IMR-90 (cell line): ENCODE data around the gene C17orf67. TPM values are rescaled to one million over a fixed set of nuclear protein-coding genes. Genes with fewer than 3 reads are reported as not detected.

ENCODE experiments used
- ATAC-seq: fragments of 200-7000 bp; cut with Tn5 transposase; 2 replicates; pipeline ENCODE4 v1.9.1; 2020; ENCODE audit warnings: low read depth, mild to moderate bottlenecking, moderate library complexity
- BruUV-seq: library from RNA; stranded (reverse); fragments of 400-500 nt; replicated peaks from 2 replicates; lab custom pipeline; 2021; lab: Mats Ljungman, UMichigan
- CTCF ChIA-PET: fragments of 300-600 bp; formaldehyde crosslinking; extraction: SDS; loops from one replicate; lab custom pipeline; 2021; ENCODE audit warnings: antibody characterized with exemption; lab: Yijun Ruan, JAX
- POLR2A ChIA-PET: fragments of 300-600 bp; sonication (Branson Sonifier 250); formaldehyde crosslinking; loops from one replicate; lab custom pipeline; 2022; ENCODE audit warnings: antibody characterized with exemption; ENCODE audit not compliant: unreplicated experiment; lab: Charles Lee
- DNase-seq: peaks from one replicate; pipeline ENCODE4 v3.0.0; 2013
- H2AFZ ChIP-seq: replicated peaks from 2 replicates; pipeline ENCODE3; 2013; ENCODE audit warnings: low read length, mild to moderate bottlenecking; ENCODE audit not compliant: poor library complexity
- H2AK5ac ChIP-seq: 2 replicates; pipeline ENCODE4 v1.6.1; 2013; ENCODE audit warnings: low read depth, low read length, inconsistent platforms
- H2AK9ac ChIP-seq: replicated peaks from 2 replicates; pipeline ENCODE3; 2013; ENCODE audit warnings: mild to moderate bottlenecking, low read depth, low read length, moderate library complexity; ENCODE audit not compliant: poor library complexity
- H2BK120ac ChIP-seq: 2 replicates; pipeline ENCODE4 v1.6.1; 2013; ENCODE audit warnings: low read depth, low read length, inconsistent platforms
- H2BK15ac ChIP-seq: 3 replicates; pipeline ENCODE4 v1.6.1; 2013; ENCODE audit warnings: low read depth, low read length, inconsistent platforms
- H2BK20ac ChIP-seq: 2 replicates; pipeline ENCODE4 v1.6.1; 2013; ENCODE audit warnings: low read depth, mild to moderate bottlenecking, inconsistent platforms, low read length, moderate library complexity
- H2BK5ac ChIP-seq: 2 replicates; pipeline ENCODE4 v1.6.1; 2013; ENCODE audit warnings: mild to moderate bottlenecking, low read depth, low read length, inconsistent platforms; ENCODE audit not compliant: poor library complexity, severe bottlenecking
- H3K14ac ChIP-seq: replicated peaks from 2 replicates; pipeline ENCODE4 v1.6.1; 2013; ENCODE audit warnings: low read depth, low read length, inconsistent platforms
- H3K18ac ChIP-seq: 2 replicates; pipeline ENCODE4 v1.6.1; 2013; ENCODE audit warnings: low read depth, low read length, control low read depth
- H3K23ac ChIP-seq: 2 replicates; pipeline ENCODE4 v1.6.1; 2013; ENCODE audit warnings: low read depth, low read length, inconsistent platforms
- H3K27ac ChIP-seq: 2 replicates; pipeline ENCODE4 v1.5.1; 2013; ENCODE audit warnings: mild to moderate bottlenecking, control low read depth, low read length; ENCODE audit not compliant: insufficient read depth
- H3K27me3 ChIP-seq: 2 replicates; pipeline ENCODE4 v1.6.1; 2013; ENCODE audit warnings: low read length; ENCODE audit not compliant: control insufficient read depth, insufficient read depth
- H3K36me3 ChIP-seq: 2 replicates; pipeline ENCODE4 v1.6.1; 2013; ENCODE audit warnings: low read length, mixed read lengths; ENCODE audit not compliant: control insufficient read depth, insufficient read depth
- H3K4ac ChIP-seq: 2 replicates; pipeline ENCODE4 v1.6.1; 2013; ENCODE audit warnings: low read depth, low read length, inconsistent platforms
- H3K4me1 ChIP-seq: 2 replicates; pipeline ENCODE4 v1.6.1; 2013; ENCODE audit warnings: low read length, mixed read lengths; ENCODE audit not compliant: control insufficient read depth, insufficient read depth
- H3K4me2 ChIP-seq: 2 replicates; pipeline ENCODE4 v1.6.1; 2013; ENCODE audit warnings: low read depth, mild to moderate bottlenecking, control low read depth, low read length, moderate library complexity
- H3K4me3 ChIP-seq: 2 replicates; pipeline ENCODE4 v1.5.1; 2013; ENCODE audit warnings: low read depth, mild to moderate bottlenecking, control low read depth, low read length, moderate library complexity; ENCODE audit not compliant: insufficient read depth
- H3K56ac ChIP-seq: 2 replicates; pipeline ENCODE4 v1.6.1; 2013; ENCODE audit warnings: low read length, inconsistent platforms; ENCODE audit not compliant: insufficient read depth; ENCODE audit errors: extremely low read depth
- H3K79me1 ChIP-seq, 2 experiments: 2 replicates each; pipeline ENCODE4 v1.6.1; 2013; ENCODE audit warnings: low read length in 2 of 2, inconsistent platforms in 1 of 2, low read depth in 1 of 2
- H3K9ac ChIP-seq: 2 replicates; pipeline ENCODE4 v1.6.1; 2013; ENCODE audit warnings: low read depth, low read length, control low read depth
- H3K9me1 ChIP-seq: 2 replicates; pipeline ENCODE4 v1.6.1; 2013; ENCODE audit warnings: low read length, inconsistent platforms; ENCODE audit not compliant: insufficient read depth
- H3K9me3 ChIP-seq: 2 replicates; pipeline ENCODE4 v1.6.1; 2013; ENCODE audit warnings: low read length; ENCODE audit not compliant: control insufficient read depth, insufficient read depth
- H4K20me1 ChIP-seq: 2 replicates; pipeline ENCODE4 v1.6.1; 2013; ENCODE audit warnings: low read length, inconsistent platforms; ENCODE audit not compliant: insufficient read depth
- H4K5ac ChIP-seq: 2 replicates; pipeline ENCODE4 v1.6.1; 2013; ENCODE audit warnings: mild to moderate bottlenecking, low read depth, low read length, control low read depth
- H4K8ac ChIP-seq, 2 experiments: 2 replicates each; pipeline ENCODE4 v1.6.1; 2013; ENCODE audit warnings: low read depth in 2 of 2, low read length in 2 of 2, control low read depth in 1 of 2, inconsistent platforms in 1 of 2
- H4K91ac ChIP-seq: 2 replicates; pipeline ENCODE4 v1.6.1; 2013; ENCODE audit warnings: low read depth, low read length, inconsistent platforms; ENCODE audit not compliant: insufficient read depth
- BHLHE40 ChIP-seq: fragments of 150-350 bp; IDR thresholded peaks from 2 replicates; pipeline ENCODE4 v1.6.1; 2016; ENCODE audit warnings: mild to moderate bottlenecking, low read depth, low read length
- CEBPB ChIP-seq: IDR thresholded peaks from 2 replicates; pipeline ENCODE4 v1.6.1; 2012; ENCODE audit warnings: low read depth, low read length, improper control_type of control experiment
- CHD1 ChIP-seq: IDR thresholded peaks from 2 replicates; pipeline ENCODE4 v1.6.1; 2012; ENCODE audit warnings: low read depth, low read length, improper control_type of control experiment
- CTCF ChIP-seq: conservative IDR thresholded peaks from 2 replicates; pipeline ENCODE4 v1.5.1; 2012; ENCODE audit warnings: mild to moderate bottlenecking, low read depth, low read length, improper control_type of control experiment
- FOS ChIP-seq: fragments of 150-350 bp; IDR thresholded peaks from 2 replicates; pipeline ENCODE4 v1.6.1; 2016; ENCODE audit warnings: low read depth, low read length
- MAZ ChIP-seq: IDR thresholded peaks from 2 replicates; pipeline ENCODE4 v1.6.1; 2012; ENCODE audit warnings: low read depth, mild to moderate bottlenecking, low read length, improper control_type of control experiment, moderate library complexity, borderline replicate concordance
- MXI1 ChIP-seq: IDR thresholded peaks from 2 replicates; pipeline ENCODE4 v1.6.1; 2012; ENCODE audit warnings: low read depth, mild to moderate bottlenecking, low read length, moderate library complexity, borderline replicate concordance
- NFE2L2 ChIP-seq: fragments of 150-350 bp; IDR thresholded peaks from 2 replicates; pipeline ENCODE4 v1.6.1; 2016; ENCODE audit warnings: low read depth, mild to moderate bottlenecking, low read length
- POLR2A ChIP-seq: IDR thresholded peaks from 2 replicates; pipeline ENCODE4 v1.6.1; 2012; ENCODE audit warnings: mild to moderate bottlenecking, low read depth, low read length
- RAD21 ChIP-seq: IDR thresholded peaks from 2 replicates; pipeline ENCODE4 v1.6.1; 2012; ENCODE audit warnings: low read length, improper control_type of control experiment
- RCOR1 ChIP-seq: IDR thresholded peaks from 2 replicates; pipeline ENCODE4 v1.6.1; 2012; ENCODE audit warnings: mild to moderate bottlenecking, low read length, improper control_type of control experiment; ENCODE audit not compliant: insufficient replicate concordance
- RFX5 ChIP-seq: IDR thresholded peaks from 2 replicates; pipeline ENCODE4 v1.8.0; 2012; ENCODE audit warnings: low read depth, mild to moderate bottlenecking, low read length, moderate library complexity
- SMC3 ChIP-seq: fragments of 150-350 bp; IDR thresholded peaks from 2 replicates; pipeline ENCODE4 v1.6.1; 2016; ENCODE audit warnings: low read depth, mild to moderate bottlenecking, antibody characterized with exemption, low read length, moderate library complexity
- WGBS, 2 experiments: methylation state at CpG; one replicate each; pipeline versions ENCODE4 v1.1.5 to v1.1.7; 2013; ENCODE audit warnings: missing lambda C conversion rate in 2 of 2; ENCODE audit not compliant: insufficient read length in 1 of 2; ENCODE audit errors: extremely low coverage in 2 of 2; 5-methylcytosine and 5-hydroxymethylcytosine counted together
- dilution Hi-C: fragments of 300-500 bp; cut with HindIII; formaldehyde crosslinking; loops from one replicate; pipeline ENCODE4 v1.14.3; 2018; ENCODE audit warnings: low sequenced_read_pairs; ENCODE audit not compliant: unreplicated experiment
- in situ Hi-C: fragments of 300-500 bp; cut with MboI; formaldehyde crosslinking; loops from 3 replicates; pipeline ENCODE4 v1.14.3; 2019; ENCODE audit warnings: low sequenced_read_pairs, inconsistent platforms, mixed read lengths
- intact Hi-C: fragments of 100-400 bp; cut with micrococcal nuclease; formaldehyde crosslinking; loops from 2 replicates; pipeline ENCODE4 v1.10.0; 2022
- polyA plus RNA-seq, 3 experiments: library from polyadenylated mRNA; depleted of rRNA; stranded (reverse); fragments of >200 nt; gene quantifications; 2 replicates each; pipeline ENCODE4 v1.2.3, GENCODE V29; 2012; ENCODE audit warnings: low replicate concordance in 1 of 3
- total RNA-seq: library from RNA; depleted of rRNA; stranded (reverse); fragments of >200 nt; gene quantifications from 2 replicates; pipeline ENCODE4 v1.2.3, GENCODE V29; 2012
- TF ChIP-seq, protein P1 (sequence below): fragments of 150-350 bp; IDR thresholded peaks from 2 replicates; pipeline ENCODE4 v1.6.1; 2016; ENCODE audit warnings: low read depth, mild to moderate bottlenecking, low read length, moderate library complexity, borderline replicate concordance
- TF ChIP-seq, protein P2 (sequence below): fragments of 150-350 bp; IDR thresholded peaks from 2 replicates; pipeline ENCODE4 v1.6.1; 2017; ENCODE audit warnings: mild to moderate bottlenecking, antibody characterized with exemption, low read length, low read depth

C17orf67 gene
- total and polyA plus RNA-seq, 2 of the 4 experiments (the other 2 are of a cell fraction) = 0.18 to 1.1 TPM

DNA sequence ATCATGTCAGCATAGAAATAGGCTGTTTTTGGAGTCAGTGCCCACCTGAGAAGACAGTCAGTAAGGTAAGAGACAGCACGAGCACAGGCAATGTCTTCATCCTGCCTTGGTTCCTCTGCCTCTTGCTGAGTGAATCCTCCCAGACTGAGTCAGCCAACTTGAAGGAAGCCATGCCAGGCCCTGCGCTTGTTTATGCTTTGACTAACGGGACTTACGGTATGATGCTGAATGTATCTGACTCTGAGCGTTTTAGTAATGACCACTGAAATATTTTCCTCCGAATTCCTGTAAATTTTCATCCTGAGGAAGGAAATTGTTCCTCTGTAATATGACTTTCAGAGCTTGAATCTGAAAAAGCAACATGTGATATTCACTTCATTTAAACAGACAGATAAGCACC, 18.0 kb downstream of the C17orf67 start (continued):
- no peak for TF ChIP-seq CHD1
- no peak for TF ChIP-seq SMC3
- TF ChIP-seq MAZ = no peak
- TF ChIP-seq, protein P1, sequence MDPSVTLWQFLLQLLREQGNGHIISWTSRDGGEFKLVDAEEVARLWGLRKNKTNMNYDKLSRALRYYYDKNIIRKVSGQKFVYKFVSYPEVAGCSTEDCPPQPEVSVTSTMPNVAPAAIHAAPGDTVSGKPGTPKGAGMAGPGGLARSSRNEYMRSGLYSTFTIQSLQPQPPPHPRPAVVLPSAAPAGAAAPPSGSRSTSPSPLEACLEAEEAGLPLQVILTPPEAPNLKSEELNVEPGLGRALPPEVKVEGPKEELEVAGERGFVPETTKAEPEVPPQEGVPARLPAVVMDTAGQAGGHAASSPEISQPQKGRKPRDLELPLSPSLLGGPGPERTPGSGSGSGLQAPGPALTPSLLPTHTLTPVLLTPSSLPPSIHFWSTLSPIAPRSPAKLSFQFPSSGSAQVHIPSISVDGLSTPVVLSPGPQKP = no peak

- WGBS, 2 experiments = 14% methylated on average over 2 of the region's 7 CpGs; no CpG with 5 or more reads in 1 of the 2 experiments
- Histone ChIP-seq H4K91ac (no peak overlapping the region), H4K20me1 (no peaks in the 10 kb centered on the region), H3K79me1 (no peaks in the 10 kb centered on the region), H2BK20ac (no peak overlapping the region), H2AFZ (no peak overlapping the region), H4K8ac (no peak overlapping the region), H3K14ac (no peak overlapping the region), H3K4me3 (no peak overlapping the region), H3K18ac (no peak overlapping the region), H3K4me2 (no peak overlapping the region), H2BK15ac (no peak overlapping the region), H3K9me3 (no peaks in the 10 kb centered on the region), H2AK5ac (no peak overlapping the region), H4K5ac (no peak overlapping the region), H2BK120ac (no peak overlapping the region), H3K56ac (no peak overlapping the region), H3K27me3 (no peaks in the 10 kb centered on the region), H2BK5ac (no peak overlapping the region), H3K9me1 (peaks cover 17% of the 10 kb centered on the region), H3K4ac (no peak overlapping the region), H3K4me1 (peaks cover 7% of the 10 kb centered on the region), H3K23ac (no peak overlapping the region), H3K9ac (no peak overlapping the region), H3K36me3 (no peaks in the 10 kb centered on the region), H3K27ac (no peak overlapping the region), H2AK9ac (no peak overlapping the region)
- CTCF ChIA-PET = no interaction called here
- no peak for ATAC-seq
- intact Hi-C loops = no loop called here
- no TSS peak for BruUV-seq
- POLR2A ChIA-PET = no interaction called here
- DNase-seq = no peak
- in situ Hi-C loops = no loop called here
- dilution Hi-C loops = no loop called here
- no peak for TF ChIP-seq RFX5
- TF ChIP-seq CTCF = no peak
- TF ChIP-seq POLR2A = no peak
- no peak for TF ChIP-seq RAD21
- TF ChIP-seq NFE2L2 = no peak
- TF ChIP-seq, protein P2, sequence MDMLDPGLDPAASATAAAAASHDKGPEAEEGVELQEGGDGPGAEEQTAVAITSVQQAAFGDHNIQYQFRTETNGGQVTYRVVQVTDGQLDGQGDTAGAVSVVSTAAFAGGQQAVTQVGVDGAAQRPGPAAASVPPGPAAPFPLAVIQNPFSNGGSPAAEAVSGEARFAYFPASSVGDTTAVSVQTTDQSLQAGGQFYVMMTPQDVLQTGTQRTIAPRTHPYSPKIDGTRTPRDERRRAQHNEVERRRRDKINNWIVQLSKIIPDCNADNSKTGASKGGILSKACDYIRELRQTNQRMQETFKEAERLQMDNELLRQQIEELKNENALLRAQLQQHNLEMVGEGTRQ = no peak
- no peak for TF ChIP-seq MXI1
- no peak for TF ChIP-seq CHD1
- TF ChIP-seq FOS = no peak
- no peak for TF ChIP-seq RCOR1
- TF ChIP-seq CEBPB = no peak
- no peak for TF ChIP-seq BHLHE40
These were observed 20.8 kb downstream of the C17orf67 start for GRCh38 chr17:56812901-56813388.
